ENCODE data around the gene DDA1. TPM values are rescaled to one million over a fixed set of nuclear protein-coding genes. Genes with fewer than 3 reads are reported as not detected.
A peak's percentile ranks its signal among the peaks of the same experiment; 100 is the strongest.

DDA1 gene
- total and polyA plus RNA-seq, 9 of the 15 experiments (the other 6 are each of a cell fraction or from before 2014, with no cell fraction given), result 1.4 to 83.8 (median 33.8) TPM

DNA sequence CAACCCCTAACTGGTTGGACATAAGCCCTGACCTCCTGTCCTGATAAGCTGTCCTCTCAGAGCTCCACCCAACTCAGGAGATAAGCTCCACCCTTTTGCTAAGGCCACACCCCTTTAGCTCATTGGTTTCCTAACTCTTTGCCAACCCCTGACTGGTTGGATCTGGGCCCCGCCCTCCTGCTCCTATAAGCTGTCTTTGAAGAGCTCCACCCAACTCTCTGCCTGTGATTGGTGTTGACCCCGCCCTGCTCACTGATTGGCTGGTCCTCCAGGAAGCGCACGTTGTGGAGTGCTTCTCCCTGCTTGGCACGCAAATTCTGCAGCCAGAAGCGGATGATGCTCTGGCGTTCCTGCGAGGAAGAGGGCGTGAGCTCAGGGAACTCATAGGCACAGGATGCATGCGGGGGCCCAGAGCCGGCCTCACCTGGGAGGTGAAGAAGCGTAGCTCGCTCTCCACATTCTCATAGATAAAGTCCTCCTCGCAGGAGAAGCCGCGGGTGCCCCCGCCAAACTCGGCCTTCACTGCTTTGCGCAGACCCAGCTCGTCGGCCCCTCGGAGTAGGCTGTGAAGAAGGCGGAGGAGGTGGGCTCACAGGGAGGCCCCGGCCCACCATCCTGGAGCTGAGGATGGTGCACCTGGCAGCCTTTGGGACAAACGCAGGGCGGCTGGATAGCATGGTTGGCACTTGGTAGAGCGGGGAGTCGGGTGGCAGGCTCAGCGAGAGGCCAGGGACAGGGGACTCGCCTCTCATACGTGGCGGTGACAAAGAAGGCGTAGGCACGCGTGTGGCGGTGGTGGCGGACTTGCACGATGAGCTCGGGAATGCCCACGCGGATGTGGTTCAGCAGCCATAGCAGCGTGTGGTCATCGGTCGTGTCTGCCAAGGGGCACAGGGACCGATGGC lies 23.6 kb downstream of the DDA1 start (continued):
- TF ChIP-seq NFXL1 (CRISPR knock-in tag; IDR thresholded peaks at IDR 0.05), result no peak
- TF ChIP-seq, protein P1, sequence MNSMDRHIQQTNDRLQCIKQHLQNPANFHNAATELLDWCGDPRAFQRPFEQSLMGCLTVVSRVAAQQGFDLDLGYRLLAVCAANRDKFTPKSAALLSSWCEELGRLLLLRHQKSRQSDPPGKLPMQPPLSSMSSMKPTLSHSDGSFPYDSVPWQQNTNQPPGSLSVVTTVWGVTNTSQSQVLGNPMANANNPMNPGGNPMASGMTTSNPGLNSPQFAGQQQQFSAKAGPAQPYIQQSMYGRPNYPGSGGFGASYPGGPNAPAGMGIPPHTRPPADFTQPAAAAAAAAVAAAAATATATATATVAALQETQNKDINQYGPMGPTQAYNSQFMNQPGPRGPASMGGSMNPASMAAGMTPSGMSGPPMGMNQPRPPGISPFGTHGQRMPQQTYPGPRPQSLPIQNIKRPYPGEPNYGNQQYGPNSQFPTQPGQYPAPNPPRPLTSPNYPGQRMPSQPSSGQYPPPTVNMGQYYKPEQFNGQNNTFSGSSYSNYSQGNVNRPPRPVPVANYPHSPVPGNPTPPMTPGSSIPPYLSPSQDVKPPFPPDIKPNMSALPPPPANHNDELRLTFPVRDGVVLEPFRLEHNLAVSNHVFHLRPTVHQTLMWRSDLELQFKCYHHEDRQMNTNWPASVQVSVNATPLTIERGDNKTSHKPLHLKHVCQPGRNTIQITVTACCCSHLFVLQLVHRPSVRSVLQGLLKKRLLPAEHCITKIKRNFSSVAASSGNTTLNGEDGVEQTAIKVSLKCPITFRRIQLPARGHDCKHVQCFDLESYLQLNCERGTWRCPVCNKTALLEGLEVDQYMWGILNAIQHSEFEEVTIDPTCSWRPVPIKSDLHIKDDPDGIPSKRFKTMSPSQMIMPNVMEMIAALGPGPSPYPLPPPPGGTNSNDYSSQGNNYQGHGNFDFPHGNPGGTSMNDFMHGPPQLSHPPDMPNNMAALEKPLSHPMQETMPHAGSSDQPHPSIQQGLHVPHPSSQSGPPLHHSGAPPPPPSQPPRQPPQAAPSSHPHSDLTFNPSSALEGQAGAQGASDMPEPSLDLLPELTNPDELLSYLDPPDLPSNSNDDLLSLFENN (IDR thresholded peaks at IDR 0.05; ENCODE audit: low read depth in 2 of 2, low read length in 2 of 2), result no peak
- TF ChIP-seq, protein P2, sequence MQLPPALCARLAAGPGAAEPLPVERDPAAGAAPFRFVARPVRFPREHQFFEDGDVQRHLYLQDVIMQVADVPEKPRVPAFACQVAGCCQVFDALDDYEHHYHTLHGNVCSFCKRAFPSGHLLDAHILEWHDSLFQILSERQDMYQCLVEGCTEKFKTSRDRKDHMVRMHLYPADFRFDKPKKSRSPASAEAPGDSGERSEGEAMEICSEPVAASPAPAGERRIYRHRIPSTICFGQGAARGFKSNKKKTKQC (CRISPR knock-in tag; IDR thresholded peaks at IDR 0.05), result peak; percentile 8; the same call in 1 of the 2 replicates
- no peak for TF ChIP-seq ZFP1 (CRISPR knock-in tag; IDR thresholded peaks at IDR 0.05)
- 0 out of 2 replicates have a peak, but pooled peaks have one; percentile 20 for TF ChIP-seq FOXP1 (CRISPR knock-in tag; IDR thresholded peaks at IDR 0.05)
- TF ChIP-seq, protein P3, sequence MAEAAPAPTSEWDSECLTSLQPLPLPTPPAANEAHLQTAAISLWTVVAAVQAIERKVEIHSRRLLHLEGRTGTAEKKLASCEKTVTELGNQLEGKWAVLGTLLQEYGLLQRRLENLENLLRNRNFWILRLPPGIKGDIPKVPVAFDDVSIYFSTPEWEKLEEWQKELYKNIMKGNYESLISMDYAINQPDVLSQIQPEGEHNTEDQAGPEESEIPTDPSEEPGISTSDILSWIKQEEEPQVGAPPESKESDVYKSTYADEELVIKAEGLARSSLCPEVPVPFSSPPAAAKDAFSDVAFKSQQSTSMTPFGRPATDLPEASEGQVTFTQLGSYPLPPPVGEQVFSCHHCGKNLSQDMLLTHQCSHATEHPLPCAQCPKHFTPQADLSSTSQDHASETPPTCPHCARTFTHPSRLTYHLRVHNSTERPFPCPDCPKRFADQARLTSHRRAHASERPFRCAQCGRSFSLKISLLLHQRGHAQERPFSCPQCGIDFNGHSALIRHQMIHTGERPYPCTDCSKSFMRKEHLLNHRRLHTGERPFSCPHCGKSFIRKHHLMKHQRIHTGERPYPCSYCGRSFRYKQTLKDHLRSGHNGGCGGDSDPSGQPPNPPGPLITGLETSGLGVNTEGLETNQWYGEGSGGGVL (CRISPR knock-in tag; IDR thresholded peaks at IDR 0.05), result no peak
- TF ChIP-seq BRD4 (IDR thresholded peaks at IDR 0.05), result no peak
- TF ChIP-seq, protein P4, sequence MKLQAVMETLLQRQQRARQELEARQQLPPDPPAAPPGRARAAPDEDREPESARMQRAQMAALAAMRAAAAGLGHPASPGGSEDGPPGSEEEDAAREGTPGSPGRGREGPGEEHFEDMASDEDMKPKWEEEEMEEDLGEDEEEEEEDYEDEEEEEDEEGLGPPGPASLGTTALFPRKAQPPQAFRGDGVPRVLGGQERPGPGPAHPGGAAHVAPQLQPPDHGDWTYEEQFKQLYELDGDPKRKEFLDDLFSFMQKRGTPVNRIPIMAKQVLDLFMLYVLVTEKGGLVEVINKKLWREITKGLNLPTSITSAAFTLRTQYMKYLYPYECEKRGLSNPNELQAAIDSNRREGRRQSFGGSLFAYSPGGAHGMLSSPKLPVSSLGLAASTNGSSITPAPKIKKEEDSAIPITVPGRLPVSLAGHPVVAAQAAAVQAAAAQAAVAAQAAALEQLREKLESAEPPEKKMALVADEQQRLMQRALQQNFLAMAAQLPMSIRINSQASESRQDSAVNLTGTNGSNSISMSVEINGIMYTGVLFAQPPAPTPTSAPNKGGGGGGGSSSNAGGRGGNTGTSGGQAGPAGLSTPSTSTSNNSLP (IDR thresholded peaks at IDR 0.05; ENCODE audit: borderline replicate concordance, low read depth, low read length), result no peak
- TF ChIP-seq, protein P5, sequence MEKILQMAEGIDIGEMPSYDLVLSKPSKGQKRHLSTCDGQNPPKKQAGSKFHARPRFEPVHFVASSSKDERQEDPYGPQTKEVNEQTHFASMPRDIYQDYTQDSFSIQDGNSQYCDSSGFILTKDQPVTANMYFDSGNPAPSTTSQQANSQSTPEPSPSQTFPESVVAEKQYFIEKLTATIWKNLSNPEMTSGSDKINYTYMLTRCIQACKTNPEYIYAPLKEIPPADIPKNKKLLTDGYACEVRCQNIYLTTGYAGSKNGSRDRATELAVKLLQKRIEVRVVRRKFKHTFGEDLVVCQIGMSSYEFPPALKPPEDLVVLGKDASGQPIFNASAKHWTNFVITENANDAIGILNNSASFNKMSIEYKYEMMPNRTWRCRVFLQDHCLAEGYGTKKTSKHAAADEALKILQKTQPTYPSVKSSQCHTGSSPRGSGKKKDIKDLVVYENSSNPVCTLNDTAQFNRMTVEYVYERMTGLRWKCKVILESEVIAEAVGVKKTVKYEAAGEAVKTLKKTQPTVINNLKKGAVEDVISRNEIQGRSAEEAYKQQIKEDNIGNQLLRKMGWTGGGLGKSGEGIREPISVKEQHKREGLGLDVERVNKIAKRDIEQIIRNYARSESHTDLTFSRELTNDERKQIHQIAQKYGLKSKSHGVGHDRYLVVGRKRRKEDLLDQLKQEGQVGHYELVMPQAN (IDR thresholded peaks at IDR 0.05; ENCODE audit: borderline replicate concordance), result no peak
- no peak for TF ChIP-seq ETV5 (CRISPR knock-in tag; IDR thresholded peaks at IDR 0.05; ENCODE audit: low read depth)
- TF ChIP-seq, protein P6, sequence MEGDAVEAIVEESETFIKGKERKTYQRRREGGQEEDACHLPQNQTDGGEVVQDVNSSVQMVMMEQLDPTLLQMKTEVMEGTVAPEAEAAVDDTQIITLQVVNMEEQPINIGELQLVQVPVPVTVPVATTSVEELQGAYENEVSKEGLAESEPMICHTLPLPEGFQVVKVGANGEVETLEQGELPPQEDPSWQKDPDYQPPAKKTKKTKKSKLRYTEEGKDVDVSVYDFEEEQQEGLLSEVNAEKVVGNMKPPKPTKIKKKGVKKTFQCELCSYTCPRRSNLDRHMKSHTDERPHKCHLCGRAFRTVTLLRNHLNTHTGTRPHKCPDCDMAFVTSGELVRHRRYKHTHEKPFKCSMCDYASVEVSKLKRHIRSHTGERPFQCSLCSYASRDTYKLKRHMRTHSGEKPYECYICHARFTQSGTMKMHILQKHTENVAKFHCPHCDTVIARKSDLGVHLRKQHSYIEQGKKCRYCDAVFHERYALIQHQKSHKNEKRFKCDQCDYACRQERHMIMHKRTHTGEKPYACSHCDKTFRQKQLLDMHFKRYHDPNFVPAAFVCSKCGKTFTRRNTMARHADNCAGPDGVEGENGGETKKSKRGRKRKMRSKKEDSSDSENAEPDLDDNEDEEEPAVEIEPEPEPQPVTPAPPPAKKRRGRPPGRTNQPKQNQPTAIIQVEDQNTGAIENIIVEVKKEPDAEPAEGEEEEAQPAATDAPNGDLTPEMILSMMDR (IDR thresholded peaks at IDR 0.05 in 2 of 3, conservative IDR thresholded peaks at IDR 0.05 in 1 of 3; ENCODE audit: insufficient read depth in 2 of 3, low read depth in 1 of 3, low read length in 3 of 3), result 0 out of 6 replicates have a peak, but pooled peaks of 1 of the 3 experiments have one; percentile 1
- TF ChIP-seq SAP30 (IDR thresholded peaks at IDR 0.05; ENCODE audit: borderline replicate concordance, insufficient read depth, low read depth, low read length, poor library complexity, severe bottlenecking), result no peak

Measured in K562 (cell line).